K562 (cell line): ENCODE results near the gene SERPINE3. TPM values are rescaled to one million over a fixed set of nuclear protein-coding genes. Genes with fewer than 3 reads are reported as not detected.

Experiments used
- ATAC-seq: fragments of 200-7000 bp; cut with Tn5 transposase; 3 replicates; pipeline ENCODE4 v1.9.1; 2020; ENCODE audit warnings: moderate library complexity
- BruUV-seq: library from RNA; stranded (reverse); fragments of 400-500 nt; replicated peaks from 2 replicates; lab custom pipeline; 2021; lab: Mats Ljungman, UMichigan
- CTCF ChIA-PET: fragments of 300-600 bp; formaldehyde crosslinking; extraction: SDS; loops from one replicate; lab custom pipeline; 2021; ENCODE audit warnings: low intra/inter-chr PET ratio; lab: Yijun Ruan, JAX
- POLR2A ChIA-PET: fragments of 300-600, 350-650 bp; sonication (Branson Sonifier 250); formaldehyde crosslinking; extraction: SDS; loops from one replicate; lab custom pipeline; 2021; ENCODE audit warnings: antibody characterized with exemption, inconsistent platforms; lab: Yijun Ruan, JAX
- DNase-seq, 4 experiments: peaks; one replicate each; pipeline versions ENCODE4 v3.0.0 to v3.0.0-alpha.2; 2011 to 2018; ENCODE audit warnings: low spot score in 3 of 4, mixed read lengths in 3 of 4; ENCODE audit errors: extremely low read depth in 1 of 4
- FAIRE-seq: peaks from 2 replicates; lab custom pipeline; 2011; peaks lifted over from hg19 to GRCh38; lab: Jason Lieb, UNC
- H2AFZ ChIP-seq: 2 replicates; pipeline ENCODE4 v1.6.0; 2011; ENCODE audit warnings: low read depth, low read length, control low read depth, inconsistent platforms
- H3K27ac ChIP-seq: fragments of 200-600 bp; 3 replicates; pipeline ENCODE4 v1.8.0; 2011; ENCODE audit warnings: low read depth, mild to moderate bottlenecking, control low read depth, inconsistent platforms, low read length, moderate library complexity, mixed read lengths; ENCODE audit errors: extremely low read depth
- H3K27me3 ChIP-seq, 2 experiments: fragments of 300-600 bp in 1 of 2; 2 replicates in 1 of 2; 3 replicates in 1 of 2; pipeline versions ENCODE4 v1.6.0 to v1.8.0; 2011; ENCODE audit warnings: inconsistent platforms in 2 of 2, low read length in 2 of 2, mild to moderate bottlenecking in 1 of 2, mixed read lengths in 1 of 2, moderate library complexity in 1 of 2; ENCODE audit not compliant: control insufficient read depth in 2 of 2, insufficient read depth in 2 of 2
- H3K36me3 ChIP-seq: fragments of 300-600 bp; 3 replicates; pipeline ENCODE4 v1.8.0; 2011; ENCODE audit warnings: mild to moderate bottlenecking, low read length, inconsistent platforms; ENCODE audit not compliant: control insufficient read depth, insufficient read depth
- H3K4me1 ChIP-seq, 2 experiments: fragments of 200-600 bp in 1 of 2; replicated peaks in 1 of 2; 2 replicates in 1 of 2; 3 replicates in 1 of 2; pipeline versions ENCODE4 v1.5.1 to v1.8.0; 2011; ENCODE audit warnings: inconsistent platforms in 2 of 2, low read length in 2 of 2, mild to moderate bottlenecking in 1 of 2, mixed read lengths in 1 of 2, moderate library complexity in 1 of 2; ENCODE audit not compliant: control insufficient read depth in 2 of 2, insufficient read depth in 2 of 2
- H3K4me2 ChIP-seq: 2 replicates; pipeline ENCODE4 v1.6.1; 2011; ENCODE audit warnings: low read length, control low read depth, inconsistent platforms, mixed read lengths; ENCODE audit not compliant: insufficient read depth
- H3K4me3 ChIP-seq: fragments of 200-600 bp; sonication (generic), shearing (Covaris generic); 2 replicates; pipeline ENCODE4 v1.5.1; 2016; ENCODE audit warnings: control low read depth, inconsistent platforms
- H3K79me2 ChIP-seq: fragments of 200-600 bp; 3 replicates; pipeline ENCODE4 v1.8.0; 2011; ENCODE audit warnings: low read length, inconsistent platforms; ENCODE audit not compliant: control insufficient read depth, insufficient read depth
- H3K9ac ChIP-seq, 2 experiments: 2 replicates each; pipeline versions ENCODE4 v1.6.0 to v1.6.1; 2011; ENCODE audit warnings: low read depth in 2 of 2, low read length in 2 of 2, control low read depth in 1 of 2, inconsistent platforms in 1 of 2, mild to moderate bottlenecking in 1 of 2, mixed read lengths in 1 of 2; ENCODE audit not compliant: insufficient read depth in 1 of 2
- H3K9me1 ChIP-seq: one replicate; pipeline ENCODE4 v1.6.0; 2011; ENCODE audit warnings: inconsistent platforms, mild to moderate bottlenecking, low read length, moderate library complexity; ENCODE audit not compliant: control insufficient read depth, insufficient read depth
- H3K9me3 ChIP-seq: replicated peaks from 2 replicates; pipeline ENCODE4 v1.5.1; 2011; ENCODE audit warnings: low read depth, low read length, inconsistent platforms; ENCODE audit not compliant: control insufficient read depth, insufficient read depth
- H4K20me1 ChIP-seq: replicated peaks from 2 replicates; pipeline ENCODE4 v1.6.1; 2011; ENCODE audit warnings: low read length, inconsistent platforms, mixed read lengths; ENCODE audit not compliant: control insufficient read depth, insufficient read depth
- ARID2 ChIP-seq: fragments of 450-650 bp; IDR thresholded peaks from 2 replicates; pipeline ENCODE4 v1.6.1; 2017; ENCODE audit warnings: antibody characterized with exemption, mild to moderate bottlenecking
- CEBPB ChIP-seq: fragments of 450-650 bp; IDR thresholded peaks from 2 replicates; pipeline ENCODE4 v1.6.1; 2016; ENCODE audit warnings: missing genetic modification characterization, missing compliant biosample characterization
- CEBPG ChIP-seq, 3 experiments: fragments of 200-800 bp in 1 of 3; sonication (Bioruptor generic) in 1 of 3; sonication (generic) in 1 of 3; formaldehyde crosslinking in 1 of 3; IDR thresholded peaks in 2 of 3; conservative IDR thresholded peaks in 1 of 3; 2 replicates each; pipeline versions ENCODE4 v1.6.1 to v1.8.0; 2016 to 2022; ENCODE audit warnings: missing compliant biosample characterization in 2 of 3, missing genetic modification characterization in 2 of 3, mild to moderate bottlenecking in 1 of 3, missing genetic modification reagents in 1 of 3
- CTBP1 ChIP-seq: fragments of 450-650 bp; IDR thresholded peaks from 2 replicates; pipeline ENCODE4 v1.6.1; 2016; ENCODE audit warnings: borderline replicate concordance
- EHMT2 ChIP-seq: fragments of 450-650 bp; IDR thresholded peaks from 2 replicates; pipeline ENCODE4 v1.6.1; 2018; ENCODE audit warnings: antibody characterized with exemption
- FOXA3 ChIP-seq, 2 experiments: fragments of 450-650 bp in 1 of 2; sonication (generic) in 1 of 2; formaldehyde crosslinking; IDR thresholded peaks in 1 of 2; conservative IDR thresholded peaks in 1 of 2; 2 replicates each; pipeline versions ENCODE4 v1.4.0 to v1.8.0; 2020 to 2022; ENCODE audit warnings: mild to moderate bottlenecking in 2 of 2, missing genetic modification reagents in 1 of 2
- FOXK2 ChIP-seq, 2 experiments: fragments of 450-650 bp; IDR thresholded peaks in 1 of 2; conservative IDR thresholded peaks in 1 of 2; 2 replicates each; pipeline ENCODE4 v1.6.1; 2016; ENCODE audit warnings: low read depth in 2 of 2, mild to moderate bottlenecking in 1 of 2
- FOXP4 ChIP-seq: sonication (generic); formaldehyde crosslinking; IDR thresholded peaks from 2 replicates; pipeline ENCODE4 v1.8.0; 2022; ENCODE audit warnings: mild to moderate bottlenecking, missing genetic modification reagents, borderline replicate concordance
- MCM3 ChIP-seq: fragments of 450-650 bp; IDR thresholded peaks from 2 replicates; pipeline ENCODE4 v1.6.1; 2016
- NFYB ChIP-seq: IDR thresholded peaks from 2 replicates; pipeline ENCODE4 v1.6.1; 2011; ENCODE audit warnings: mild to moderate bottlenecking, moderate library complexity; ENCODE audit not compliant: insufficient read length; ENCODE audit errors: extremely low read depth
- NRF1 ChIP-seq, 2 experiments: fragments of 450-650 bp; IDR thresholded peaks in 1 of 2; conservative IDR thresholded peaks in 1 of 2; 2 replicates each; pipeline ENCODE4 v1.6.1; 2014; ENCODE audit warnings: mild to moderate bottlenecking in 2 of 2
- PKNOX1 ChIP-seq: fragments of 450-650 bp; IDR thresholded peaks from 2 replicates; pipeline ENCODE4 v1.6.1; 2016
- RAD21 ChIP-seq, 2 experiments: fragments of 250-450 bp in 1 of 2; fragments of 450-650 bp in 1 of 2; sonication (Bioruptor Pico) in 1 of 2; formaldehyde crosslinking in 1 of 2; IDR thresholded peaks in 1 of 2; conservative IDR thresholded peaks in 1 of 2; 2 replicates each; pipeline versions ENCODE4 v1.4.0 to v1.8.0; 2020 to 2022; ENCODE audit warnings: mild to moderate bottlenecking in 2 of 2, moderate library complexity in 1 of 2
- WGBS: fragments of 100-300 bp; shearing (Covaris generic); methylation state at CpG from one replicate; pipeline ENCODE4 v1.1.6; 2016; ENCODE audit warnings: low coverage, mixed read lengths; ENCODE audit not compliant: insufficient coverage; ENCODE audit errors: missing lambda C conversion rate; 5-methylcytosine and 5-hydroxymethylcytosine counted together
- in situ Hi-C: fragments of 300-500 bp; cut with MboI; formaldehyde crosslinking; loops from 4 replicates; pipeline ENCODE4 v1.15.0; 2018; ENCODE audit warnings: inconsistent platforms, mixed read lengths
- intact Hi-C: fragments of 100-400 bp; cut with micrococcal nuclease; formaldehyde crosslinking; loops from 2 replicates; pipeline ENCODE4 v1.14.2; 2022
- polyA plus RNA-seq, 8 experiments: library from polyadenylated mRNA; depleted of rRNA in 4 of 8; stranded (reverse) in 5 of 8; unstranded in 3 of 8; fragments of >200 nt; fragmentation: Nextera tagmentation in 2 of 8; fragmentation: Illumina TruSeq in 1 of 8; extraction: Ambion mirVana in 2 of 8; extraction: Trizol in 1 of 8; gene quantifications; 2 replicates each; pipeline versions ENCODE4 v1.2.1 to v1.2.3, GENCODE V29; 2011 to 2014; ENCODE audit warnings: inconsistent platforms in 1 of 8, missing spikeins in 1 of 8
- total RNA-seq, 7 experiments: library from RNA; depleted of rRNA in 6 of 7; stranded (reverse); fragments of >200 nt in 6 of 7; fragmentation: Illumina TruSeq in 2 of 7; extraction: Trizol in 2 of 7; gene quantifications; 2 replicates each; pipeline versions ENCODE4 v1.2.1 to v1.2.3, GENCODE V29; 2011 to 2021; ENCODE audit warnings: low replicate concordance in 1 of 7
- TF ChIP-seq, protein P1 (sequence below): fragments of 450-650 bp; IDR thresholded peaks from 2 replicates; pipeline ENCODE4 v1.7.0; 2016; ENCODE audit warnings: borderline replicate concordance

The SERPINE3 gene
- total and polyA plus RNA-seq, 9 of the 15 experiments (the other 6 are each of a cell fraction or from before 2014, with no cell fraction given), result not detected

- TF ChIP-seq, protein P1, sequence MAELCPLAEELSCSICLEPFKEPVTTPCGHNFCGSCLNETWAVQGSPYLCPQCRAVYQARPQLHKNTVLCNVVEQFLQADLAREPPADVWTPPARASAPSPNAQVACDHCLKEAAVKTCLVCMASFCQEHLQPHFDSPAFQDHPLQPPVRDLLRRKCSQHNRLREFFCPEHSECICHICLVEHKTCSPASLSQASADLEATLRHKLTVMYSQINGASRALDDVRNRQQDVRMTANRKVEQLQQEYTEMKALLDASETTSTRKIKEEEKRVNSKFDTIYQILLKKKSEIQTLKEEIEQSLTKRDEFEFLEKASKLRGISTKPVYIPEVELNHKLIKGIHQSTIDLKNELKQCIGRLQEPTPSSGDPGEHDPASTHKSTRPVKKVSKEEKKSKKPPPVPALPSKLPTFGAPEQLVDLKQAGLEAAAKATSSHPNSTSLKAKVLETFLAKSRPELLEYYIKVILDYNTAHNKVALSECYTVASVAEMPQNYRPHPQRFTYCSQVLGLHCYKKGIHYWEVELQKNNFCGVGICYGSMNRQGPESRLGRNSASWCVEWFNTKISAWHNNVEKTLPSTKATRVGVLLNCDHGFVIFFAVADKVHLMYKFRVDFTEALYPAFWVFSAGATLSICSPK, result no peak
- TF ChIP-seq ARID2, result no peak
Measured at GRCh38 chr13:51396352-51396751, 56.9 kb downstream of the SERPINE3 start (continued).

DNA sequence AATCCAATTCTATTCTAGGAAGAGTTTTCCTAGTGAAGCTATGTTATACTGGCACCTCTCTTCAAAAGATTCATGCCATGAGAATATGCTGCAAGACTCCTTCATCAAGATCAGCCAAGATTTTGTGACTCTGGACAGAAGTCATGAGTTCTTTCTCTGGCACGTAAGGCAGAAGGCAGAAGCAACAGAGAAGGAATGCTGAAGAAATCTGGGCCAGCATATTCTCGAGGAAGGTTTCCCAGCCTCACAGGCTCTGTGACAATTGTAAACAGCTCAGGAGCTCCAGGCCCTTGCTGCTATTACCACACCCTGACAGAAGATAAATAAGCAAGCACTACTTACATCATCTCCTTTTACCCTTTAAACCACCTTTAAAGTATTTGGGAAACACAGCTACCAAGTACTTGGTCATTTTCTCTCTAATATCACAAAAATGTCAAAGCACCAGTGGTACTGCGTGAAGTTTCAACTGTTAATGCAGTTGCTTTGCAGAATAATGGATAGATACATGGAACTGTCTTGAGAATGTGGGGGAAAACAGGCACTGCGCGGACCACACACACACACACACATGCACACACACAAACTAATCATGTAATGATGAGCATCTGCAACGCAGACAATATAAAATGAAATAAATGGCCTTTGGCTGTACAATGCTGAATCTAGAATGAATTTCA lies 57.9 kb downstream of the SERPINE3 start:
- peaks cover 64% of the 10 kb centered on the region for H3K79me2 ChIP-seq
- TF ChIP-seq FOXP4 (CRISPR knock-in tag) (no peak), FOXA3 (CRISPR knock-in tag; conservative IDR thresholded peaks at IDR 0.05 in 1 of 2, IDR thresholded peaks at IDR 0.05 in 1 of 2) (peak in 1 of 2 experiments; percentile 49; a peak in 1 of 4 replicates), PKNOX1 (peak; percentile 25; the same call in 1 of the 2 replicates), RAD21 (CRISPR knock-in tag; conservative IDR thresholded peaks at IDR 0.05 in 1 of 2, IDR thresholded peaks at IDR 0.05 in 1 of 2) (no peak), FOXK2 (conservative IDR thresholded peaks at IDR 0.05 in 1 of 2, IDR thresholded peaks at IDR 0.05 in 1 of 2; ENCODE audit: low read depth in 2 of 2) (peak; percentile 45 to 57; a peak in 2 of 4 replicates), CTBP1 (no peak), NFYB (no peak), EHMT2 (no peak), CEBPG (CRISPR knock-in tag; IDR thresholded peaks at IDR 0.05) (0 out of 2 replicates have a peak, but pooled peaks have one; percentile 33), CEBPG (tag; conservative IDR thresholded peaks at IDR 0.05 in 1 of 2, IDR thresholded peaks at IDR 0.05 in 1 of 2) (peak in 1 of 2 experiments; percentile 38; a peak in 1 of 4 replicates), CEBPB (tag) (peak; percentile 18; the same call in 1 of the 2 replicates), MCM3 (no peak), NRF1 (conservative IDR thresholded peaks at IDR 0.05 in 1 of 2, IDR thresholded peaks at IDR 0.05 in 1 of 2) (0 out of 4 replicates have a peak, but pooled peaks of 1 of the 2 experiments have one; percentile 15)

More for the DNA sequence above, 57.9 kb downstream of the SERPINE3 start:
- FAIRE-seq (peak; percentile 32), ATAC-seq (peak; percentile 84), DNase-seq (peak in 1 of 4 experiments; percentile 5)
- peaks cover 0 to 4% of the 10 kb centered on the region in 2 experiments; a peak in 1 of 5 replicates for H3K4me1 ChIP-seq
- 63% methylated on average over 4 of the region's 6 CpGs for WGBS
- no TSS peak for BruUV-seq
- H3K27ac ChIP-seq, result no peak overlapping the region
- POLR2A ChIA-PET, result interaction anchor here (0.6 to 1.4 kb wide), 3 partner anchors 13 to 651 kb away, joined by 3 to 4 read pairs (median 4); partner anchors contain the start of gene INTS6
- H3K4me3 ChIP-seq, result no peak overlapping the region
- intact Hi-C loops, result no loop called here
- H3K9me3 ChIP-seq, result no peaks in the 10 kb centered on the region
- H3K9ac ChIP-seq, result no peak overlapping the region
- no peaks in the 10 kb centered on the region for H3K27me3 ChIP-seq
- H3K36me3 ChIP-seq, result peaks cover 13% of the 10 kb centered on the region; the same call in 2 of the 3 replicates
- H3K4me2 ChIP-seq, result no peak overlapping the region
- in situ Hi-C loops, result no loop called here
- CTCF ChIA-PET, result no interaction called here
- no peaks in the 10 kb centered on the region for H4K20me1 ChIP-seq
- H2AFZ ChIP-seq, result no peak overlapping the region
- no peaks in the 10 kb centered on the region for H3K9me1 ChIP-seq
